Panc1 (cell line): ENCODE measurements around the gene FSTL4. TPM values are rescaled to one million over a fixed set of nuclear protein-coding genes. Genes with fewer than 3 reads are reported as not detected.

Experiments
- ATAC-seq: fragments of 200-7000 bp; cut with Tn5 transposase; 2 replicates; pipeline ENCODE4 v1.9.1; 2020; ENCODE audit warnings: mild to moderate bottlenecking, moderate library complexity
- BruUV-seq: library from RNA; stranded (reverse); fragments of 400-500 nt; replicated peaks from 2 replicates; lab custom pipeline; 2021; lab: Mats Ljungman, UMichigan
- CTCF ChIA-PET: fragments of 300-600 bp; sonication (Branson Sonifier 250); formaldehyde crosslinking; loops from one replicate; lab custom pipeline; 2022; ENCODE audit warnings: antibody characterized with exemption; lab: Charles Lee
- POLR2A ChIA-PET: fragments of 300-600 bp; sonication (Branson Sonifier 250); formaldehyde crosslinking; loops from one replicate; lab custom pipeline; 2022; ENCODE audit warnings: antibody characterized with exemption; lab: Charles Lee
- DNase-seq: peaks from one replicate; pipeline ENCODE4 v3.0.0-alpha.2; 2010; ENCODE audit warnings: low read depth, low spot score
- H3K27ac ChIP-seq: 2 replicates; pipeline ENCODE4 v1.5.1; 2011; ENCODE audit warnings: mild to moderate bottlenecking, low read length, inconsistent platforms
- H3K27me3 ChIP-seq: fragments of 200-500 bp; sonication (Bioruptor generic); 2 replicates; pipeline ENCODE4 v1.6.0; 2014; ENCODE audit warnings: low read length, inconsistent platforms; ENCODE audit not compliant: control insufficient read depth, insufficient read depth
- H3K36me3 ChIP-seq: fragments of 200-500 bp; sonication (Bioruptor generic); 2 replicates; pipeline ENCODE4 v1.5.1; 2014; ENCODE audit warnings: inconsistent platforms, mild to moderate bottlenecking, low read length, moderate library complexity; ENCODE audit not compliant: control insufficient read depth, insufficient read depth
- H3K4me1 ChIP-seq: 2 replicates; pipeline ENCODE4 v1.5.1; 2011; ENCODE audit warnings: inconsistent platforms, mild to moderate bottlenecking, low read length, moderate library complexity; ENCODE audit not compliant: control insufficient read depth, insufficient read depth
- H3K4me3 ChIP-seq, 2 experiments: 2 replicates each; pipeline ENCODE4 v1.5.1; 2011 to 2012; ENCODE audit warnings: low read depth in 2 of 2, low read length in 2 of 2, mild to moderate bottlenecking in 2 of 2, inconsistent platforms in 1 of 2, moderate library complexity in 1 of 2
- H3K9me3 ChIP-seq: fragments of 200-500 bp; sonication (Bioruptor generic); 2 replicates; pipeline ENCODE4 v1.5.1; 2014; ENCODE audit warnings: low read depth, mild to moderate bottlenecking, inconsistent platforms, low read length, moderate library complexity; ENCODE audit not compliant: control insufficient read depth, insufficient read depth
- CTCF ChIP-seq: fragments of 450-650 bp; IDR thresholded peaks from 2 replicates; pipeline ENCODE4 v1.5.1; 2017; ENCODE audit warnings: mild to moderate bottlenecking
- POLR2AphosphoS5 ChIP-seq: IDR thresholded peaks from 2 replicates; pipeline ENCODE4 v1.6.1; 2012; ENCODE audit warnings: mild to moderate bottlenecking, low read depth, low read length, moderate library complexity
- REST ChIP-seq, 2 experiments: IDR thresholded peaks; 2 replicates each; pipeline ENCODE4 v1.6.1; 2011 to 2012; ENCODE audit warnings: low read depth in 2 of 2, control low read depth in 1 of 2, low read length in 1 of 2, mild to moderate bottlenecking in 1 of 2, moderate library complexity in 1 of 2; ENCODE audit not compliant: insufficient read depth in 1 of 2
- SIN3A ChIP-seq: IDR thresholded peaks from 2 replicates; pipeline ENCODE4 v1.6.1; 2012; ENCODE audit warnings: low read depth, mild to moderate bottlenecking, low read length, moderate library complexity, borderline replicate concordance; ENCODE audit not compliant: insufficient read depth
- in situ Hi-C: cut with HindIII; loops from 2 replicates; pipeline ENCODE4 v1.10.0; 2016; ENCODE audit warnings: low sequenced_read_pairs, low pct_unique_long_range_greater_than_20kb
- intact Hi-C: fragments of 100-400 bp; cut with micrococcal nuclease; formaldehyde crosslinking; loops from one replicate; pipeline ENCODE4 v1.10.0; 2022; ENCODE audit not compliant: unreplicated experiment
- total RNA-seq: library from RNA; stranded (reverse); gene quantifications from one replicate; pipeline ENCODE4 v1.2.1, GENCODE V29; 2021; ENCODE audit not compliant: unreplicated experiment

Gene FSTL4
- total RNA-seq, 1 experiment from 2014 or later = 0.18 TPM

GRCh38 chr5:133466556-133467334, 145.6 kb downstream of the FSTL4 start:
- H3K27ac ChIP-seq = no peak overlapping the region
- H3K4me3 ChIP-seq = no peak overlapping the region
- ChIA-PET POLR2A (no interaction called here), CTCF (no interaction called here)
- intact Hi-C loops (no loop called here), in situ Hi-C loops (no loop called here)
- DNase-seq (no peak), ATAC-seq (no peak)
- H3K36me3 ChIP-seq = no peaks in the 10 kb centered on the region
- H3K27me3 ChIP-seq = no peaks in the 10 kb centered on the region
- no peaks in the 10 kb centered on the region for H3K4me1 ChIP-seq
- BruUV-seq = no TSS peak
- H3K9me3 ChIP-seq = no peaks in the 10 kb centered on the region
- TF ChIP-seq REST (IDR thresholded peaks at IDR 0.05; ENCODE audit: insufficient read depth in 1 of 2, low read depth in 2 of 2, low read length in 1 of 2) (no peak), POLR2AphosphoS5 (no peak)

GRCh38 chr5:133464013-133464412, 148.3 kb downstream of the FSTL4 start:
- no TSS peak for BruUV-seq

More at GRCh38 chr5:133464013-133464412, 148.3 kb downstream of the FSTL4 start:
- ChIA-PET POLR2A (no interaction called here), CTCF (no interaction called here)
- ATAC-seq (no peak), DNase-seq (no peak)
- TF ChIP-seq SIN3A (no peak), CTCF (no peak)
- H3K36me3 ChIP-seq = no peaks in the 10 kb centered on the region
- H3K4me1 ChIP-seq = no peaks in the 10 kb centered on the region
- in situ Hi-C loops (no loop called here), intact Hi-C loops (loop anchor here (5.0 kb wide), 1 partner anchor 352 kb away; no protein-coding TSS in a partner anchor)
- H3K4me3 ChIP-seq = no peak overlapping the region
- no peaks in the 10 kb centered on the region for H3K27me3 ChIP-seq
- H3K9me3 ChIP-seq = no peaks in the 10 kb centered on the region
- no peak overlapping the region for H3K27ac ChIP-seq
